Hematopoietic multipotent progenitor cell treated with erythropoietin and hydrocortisone succinate and interleukin-3 and kit ligand, for 4 days (in vitro differentiated cells): ENCODE results near the gene TRIO.
"Not testable (repeated sequence)": the region's sequence is repeated elsewhere in the genome, so short reads cannot be mapped to it uniquely, and the experiment has no call there.

Source experiments
- DNase-seq: peaks from one replicate; pipeline ENCODE4 v3.0.0-alpha.2; 2015

The TRIO gene

GRCh38 chr5:14528926-14529325, 385.8 kb downstream of the TRIO start:
- DNase-seq, result no peak

- DNase-seq, result no peak
Observed at GRCh38 chr5:14531668-14532067, 388.5 kb downstream of the TRIO start.

- DNase-seq, result no peak
Observed at GRCh38 chr5:14532180-14532579, 389.0 kb downstream of the TRIO start.

GRCh38 chr5:14534773-14535172, 391.6 kb downstream of the TRIO start:
- DNase-seq, result no peak

- DNase-seq, result no peak
Observed at GRCh38 chr5:14545308-14545707, 402.2 kb downstream of the TRIO start.

GRCh38 chr5:14545862-14546261, 402.7 kb downstream of the TRIO start:
- DNase-seq, result no peak

- peak; percentile 37 for DNase-seq
Observed at GRCh38 chr5:14547666-14548065, 404.5 kb downstream of the TRIO start.

- DNase-seq, result no peak
Observed at GRCh38 chr5:14551211-14551610, 408.1 kb downstream of the TRIO start.

GRCh38 chr5:14552017-14552416, 408.9 kb downstream of the TRIO start:
- DNase-seq, result peak; percentile 14

- DNase-seq, result not testable (repeated sequence)
Observed at GRCh38 chr5:14554288-14554687, 411.1 kb downstream of the TRIO start.

- DNase-seq, result no peak
Observed at GRCh38 chr5:14556015-14556414, 412.9 kb downstream of the TRIO start.

GRCh38 chr5:14557203-14557770, 414.1 kb downstream of the TRIO start:
- peak; percentile 64 for DNase-seq

- DNase-seq, result peak; percentile 88
Observed at GRCh38 chr5:14557791-14558415, 414.8 kb downstream of the TRIO start.
